Right ventricle myocardium superior (tissue), 1 donor: Measurements from ENCODE around the gene FAR1. TPM values are rescaled to one million over a fixed set of nuclear protein-coding genes. Genes with fewer than 3 reads are reported as not detected.

Experiments
- ATAC-seq: fragments of 200-7000 bp; cut with Tn5 transposase; one replicate; pipeline ENCODE4 v1.9.1; 2020; ENCODE audit warnings: mild to moderate bottlenecking; ENCODE audit not compliant: poor library complexity
- DNase-seq: peaks from one replicate; pipeline ENCODE4 v3.0.0-alpha.2; 2020
- intact Hi-C: fragments of 100-400 bp; cut with DNase I; formaldehyde crosslinking; loops from one replicate; pipeline ENCODE4 v1.11.2; 2022
- total RNA-seq: library from RNA; stranded (reverse); fragmentation: NEBNext Ultra II Directional; extraction: Animal tissue kit (Norgen Biotek cat#: 25700); gene quantifications from one replicate; pipeline ENCODE4 v1.2.1, GENCODE V29; 2021
- donor health status: DM: no; HTN: yes; CAD: no; lungs with severe emphysema.

The FAR1 gene
- total RNA-seq, 1 donor from 2014 or later = 35.3 TPM

- DNase-seq (no peak), ATAC-seq (no peak)
- intact Hi-C loops = no loop called here
Measured at GRCh38 chr11:13765886-13766285, 97.4 kb downstream of the FAR1 start.

DNA sequence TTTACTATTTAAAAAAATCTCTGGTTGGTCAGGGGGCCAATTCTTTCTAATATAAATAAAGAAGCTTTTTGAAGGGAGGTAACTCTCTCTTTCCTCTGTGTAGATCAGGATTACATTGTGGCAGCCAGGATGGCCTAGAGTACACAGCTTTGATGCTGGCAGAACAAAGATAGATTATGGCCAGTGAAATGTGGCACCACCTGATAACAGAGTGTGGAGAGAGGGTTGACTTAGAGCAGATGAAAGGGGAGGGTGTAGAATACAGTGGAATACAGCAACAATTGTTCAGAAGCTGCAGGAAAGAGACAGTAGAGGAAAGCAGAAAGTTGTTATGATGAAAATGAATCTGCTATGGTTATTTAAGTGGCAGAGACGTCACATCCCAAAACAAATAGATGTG lies 99.0 kb downstream of the FAR1 start:
- intact Hi-C loops = no loop called here
- ATAC-seq = no peak
- DNase-seq = no peak

DNA sequence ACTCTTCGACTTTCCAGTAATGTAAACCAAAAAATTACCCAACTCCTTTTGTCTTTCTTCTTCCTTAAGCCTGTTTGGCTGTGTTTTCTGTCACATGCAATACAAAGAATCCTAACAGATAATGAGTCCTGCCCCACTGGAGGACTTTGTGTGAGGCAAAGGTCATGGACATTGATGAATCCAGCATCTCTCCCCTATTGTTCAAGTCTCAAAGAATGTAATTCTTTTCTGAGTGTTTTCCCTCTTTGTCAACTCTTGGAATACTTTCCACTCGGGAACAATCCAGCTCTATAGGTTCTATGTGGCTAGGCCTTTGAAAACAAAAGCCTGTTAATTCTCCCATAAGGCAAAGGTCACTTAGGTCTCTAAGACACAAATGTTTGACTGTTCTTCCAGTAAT lies 100.7 kb downstream of the FAR1 start:
- ATAC-seq (no peak), DNase-seq (no peak)
- intact Hi-C loops = no loop called here

DNA sequence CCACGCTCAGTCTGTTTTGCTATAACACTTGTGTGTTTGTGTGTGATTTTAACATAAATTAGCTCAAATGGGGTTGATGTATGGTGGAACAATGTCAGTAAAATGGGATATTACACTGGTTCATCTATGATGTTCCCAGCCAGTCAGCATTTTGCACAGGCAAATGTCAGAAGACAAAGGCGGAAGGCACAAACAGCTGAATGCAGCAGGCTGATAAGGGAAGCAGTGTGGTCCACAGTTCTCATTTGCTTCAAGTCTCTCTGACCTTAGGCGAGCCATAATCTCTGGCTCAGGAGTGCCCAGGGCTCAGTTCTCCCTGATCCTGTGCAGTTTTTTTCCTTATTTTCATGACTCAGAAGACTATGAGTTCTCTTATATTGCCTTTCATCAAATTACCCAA lies 102.7 kb downstream of the FAR1 start:
- intact Hi-C loops = no loop called here
- DNase-seq = no peak
- ATAC-seq = no peak

DNA sequence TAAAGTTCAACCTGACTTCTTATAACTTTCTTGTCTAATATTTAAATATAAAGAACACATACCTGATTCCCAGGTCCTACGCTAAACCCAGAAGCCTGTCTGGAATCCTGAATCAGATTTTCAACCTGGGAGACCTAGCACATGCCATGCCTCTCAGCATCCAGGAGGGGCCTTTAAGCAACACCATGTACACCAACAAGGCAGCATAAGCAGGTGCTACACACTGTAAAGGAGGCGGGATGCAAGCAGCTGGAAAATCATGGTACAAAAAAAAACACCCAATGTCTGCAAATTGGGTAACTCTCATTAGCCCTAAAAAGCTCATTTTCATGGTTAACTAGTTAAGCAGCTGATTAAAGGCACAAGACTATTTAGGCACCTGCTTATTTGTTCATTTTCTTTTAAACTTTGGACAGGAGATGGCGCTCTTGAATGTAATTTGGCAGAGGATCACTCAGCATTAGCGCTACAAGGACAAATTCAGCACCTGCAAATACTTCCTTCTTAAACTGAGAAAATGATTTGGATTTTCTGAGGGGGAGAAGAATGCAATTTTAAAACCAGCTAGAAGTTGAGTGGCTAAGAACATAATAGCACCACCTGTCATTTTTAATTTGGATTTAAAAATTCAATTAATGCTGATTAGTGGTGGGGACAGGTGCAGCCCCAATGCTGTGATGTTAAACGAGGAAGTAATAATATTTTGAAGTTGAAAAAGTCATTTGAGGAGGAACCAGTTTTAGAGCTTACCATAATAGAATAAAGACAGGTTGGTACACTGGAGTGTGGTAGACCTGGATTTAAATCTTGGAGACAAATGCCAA lies 104.0 kb downstream of the FAR1 start:
- ATAC-seq (no peak), DNase-seq (no peak)
- intact Hi-C loops = no loop called here

DNA sequence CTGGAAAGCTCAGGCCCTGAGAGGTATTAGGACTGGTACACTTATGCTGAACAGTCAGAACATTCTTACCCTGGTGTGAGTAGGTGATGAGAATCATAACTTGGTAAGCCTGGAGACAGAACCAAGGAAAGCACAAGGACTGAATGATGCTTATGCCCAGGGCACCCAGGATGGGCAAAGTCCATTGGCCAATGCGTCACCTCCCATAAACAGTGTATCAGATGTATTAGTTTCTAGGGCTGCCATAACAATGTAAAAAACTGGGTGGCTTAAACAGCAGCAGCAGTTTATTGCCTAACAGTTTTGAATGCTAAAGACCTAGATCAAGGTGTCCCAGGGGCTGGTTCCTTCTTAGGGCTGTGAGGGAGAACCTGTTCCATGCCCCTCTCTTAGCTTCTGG lies 107.0 kb downstream of the FAR1 start:
- DNase-seq (no peak), ATAC-seq (no peak)
- intact Hi-C loops = loop anchor here (5.0 kb wide), 1 partner anchor 472 kb away; no protein-coding TSS in a partner anchor

- DNase-seq (no peak), ATAC-seq (no peak)
- intact Hi-C loops = loop anchor here (5.0 kb wide), 1 partner anchor 471 kb away; no protein-coding TSS in a partner anchor
Measured at GRCh38 chr11:13776134-13776815, 107.8 kb downstream of the FAR1 start.

- ATAC-seq (no peak), DNase-seq (no peak)
- intact Hi-C loops = loop anchor here (5.0 kb wide), 1 partner anchor 470 kb away; no protein-coding TSS in a partner anchor
Measured at GRCh38 chr11:13777341-13777985, 109.0 kb downstream of the FAR1 start.

DNA sequence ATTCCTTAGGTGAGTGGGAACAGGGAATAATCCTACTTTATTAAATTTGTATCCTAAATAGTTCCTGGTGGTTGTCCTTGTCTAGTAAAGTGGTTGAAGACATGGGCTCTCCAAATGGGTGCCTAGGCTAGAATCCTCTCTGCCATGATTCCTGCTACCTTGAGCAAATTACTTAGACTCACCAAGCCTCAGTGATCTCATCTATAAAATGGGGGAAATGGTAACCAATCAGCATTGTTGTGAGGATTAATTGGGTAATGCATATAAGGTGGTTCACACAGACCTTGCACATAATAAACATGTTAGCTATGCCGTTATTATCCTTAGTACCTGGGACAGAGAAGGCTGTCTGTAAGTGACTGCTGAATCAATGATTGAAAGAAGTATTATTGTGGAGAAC lies 109.9 kb downstream of the FAR1 start:
- DNase-seq (no peak), ATAC-seq (no peak)
- intact Hi-C loops = loop anchor here (5.0 kb wide), 1 partner anchor 469 kb away; no protein-coding TSS in a partner anchor

GRCh38 chr11:13781153-13781552 lies 112.7 kb downstream of the FAR1 start:
- intact Hi-C loops = no loop called here
- DNase-seq (no peak), ATAC-seq (no peak)

Other genes with a start within 250 kb of the FAR1 start
- gene BTBD10, start 205.4 kb upstream of the FAR1 start, total RNA-seq = 17.8 TPM
- not detected for gene PTH, start 172.7 kb upstream of the FAR1 start, total RNA-seq